Thoracic aorta (tissue), 2 donors: ENCODE results near the gene DIP2C. TPM values are rescaled to one million over a fixed set of nuclear protein-coding genes. Genes with fewer than 3 reads are reported as not detected.

Experiments
- ATAC-seq: fragments of 150-250 bp; one replicate; pipeline ENCODE4 v1.8.0; 2017; ENCODE audit warnings: low read depth; ENCODE audit not compliant: insufficient number of reproducible peaks, low FRiP score
- DNase-seq: peaks from one replicate; pipeline ENCODE4 v3.0.0-alpha.2; 2020; ENCODE audit warnings: low spot score
- H3K27ac ChIP-seq, 2 donors: fragments of 200-600 bp; sonication (generic); 1 replicate in 1 of 2; 2 replicates in 1 of 2; pipeline ENCODE4 v1.5.1; 2016; ENCODE audit warnings: mild to moderate bottlenecking in 2 of 2, moderate library complexity in 2 of 2
- H3K27me3 ChIP-seq: fragments of 200-600 bp; sonication (generic); replicated peaks from 2 replicates; pipeline ENCODE4 v1.6.0; 2016; ENCODE audit warnings: mild to moderate bottlenecking; ENCODE audit not compliant: insufficient read depth
- H3K36me3 ChIP-seq: fragments of 200-600 bp; sonication (generic); one replicate; pipeline ENCODE4 v1.5.1; 2016
- H3K4me1 ChIP-seq, 2 donors: fragments of 200-600 bp; sonication (generic); 1 replicate in 1 of 2; 2 replicates in 1 of 2; pipeline versions ENCODE4 v1.5.1 to v1.6.0; 2016; ENCODE audit warnings: low read depth in 2 of 2, mild to moderate bottlenecking in 1 of 2; ENCODE audit not compliant: control insufficient read depth in 1 of 2
- H3K4me3 ChIP-seq: fragments of 200-600 bp; sonication (generic); 2 replicates; pipeline ENCODE4 v1.5.1; 2016; ENCODE audit warnings: mild to moderate bottlenecking
- H3K9me3 ChIP-seq: fragments of 200-600 bp; sonication (generic); 2 replicates; pipeline ENCODE4 v1.5.1; 2016
- CTCF ChIP-seq: fragments of 200-600 bp; sonication (generic); IDR thresholded peaks from one replicate; pipeline ENCODE4 v1.5.1; 2019; ENCODE audit warnings: antibody characterized with exemption
- total RNA-seq, 2 donors: library from RNA; depleted of rRNA; stranded (reverse); fragments of >200 nt; gene quantifications; one replicate each; pipeline versions ENCODE4 v1.1.0 to v1.2.3, GENCODE V29; 2016

Gene DIP2C
- total RNA-seq, 2 donors from 2014 or later, result 36.8 to 44.0 TPM

- Histone ChIP-seq H3K36me3 (peaks cover 14% of the 10 kb centered on the region), H3K27ac (peak overlapping the region in 1 of 2 donors; percentile 6), H3K9me3 (no peaks in the 10 kb centered on the region), H3K4me3 (no peak overlapping the region), H3K4me1 (peaks cover 0 to 27% of the 10 kb centered on the region in 2 donors), H3K27me3 (no peaks in the 10 kb centered on the region)
- DNase-seq, result no peak
- no peak for ATAC-seq
- TF ChIP-seq CTCF, result no peak
Observed at GRCh38 chr10:287026-287709, 402.3 kb downstream of the DIP2C start.

GRCh38 chr10:285216-285615, 404.3 kb downstream of the DIP2C start:
- DNase-seq (no peak), ATAC-seq (no peak)
- Histone ChIP-seq H3K36me3 (peaks cover 14% of the 10 kb centered on the region), H3K4me1 (peaks cover 0 to 21% of the 10 kb centered on the region in 2 donors), H3K27me3 (no peaks in the 10 kb centered on the region), H3K4me3 (no peak overlapping the region), H3K27ac (no peak overlapping the region), H3K9me3 (no peaks in the 10 kb centered on the region)
- TF ChIP-seq CTCF, result no peak

GRCh38 chr10:283916-284356, 405.5 kb downstream of the DIP2C start:
- Histone ChIP-seq H3K9me3 (no peaks in the 10 kb centered on the region), H3K4me1 (peaks cover 0 to 21% of the 10 kb centered on the region in 2 donors), H3K4me3 (no peak overlapping the region), H3K27me3 (no peaks in the 10 kb centered on the region), H3K27ac (no peak overlapping the region), H3K36me3 (peaks cover 22% of the 10 kb centered on the region)
- no peak for TF ChIP-seq CTCF
- DNase-seq (no peak), ATAC-seq (no peak)

- DNase-seq (no peak), ATAC-seq (no peak)
- H3K9me3 ChIP-seq, result no peaks in the 10 kb centered on the region
- H3K36me3 ChIP-seq, result peaks cover 20% of the 10 kb centered on the region
- no peak overlapping the region for H3K4me3 ChIP-seq
- no peak overlapping the region for H3K27ac ChIP-seq
- TF ChIP-seq CTCF, result no peak
- H3K27me3 ChIP-seq, result no peaks in the 10 kb centered on the region
- H3K4me1 ChIP-seq, result peaks cover 0 to 21% of the 10 kb centered on the region in 2 donors
Observed at GRCh38 chr10:283140-283479, 406.4 kb downstream of the DIP2C start.

- TF ChIP-seq CTCF, result no peak
- H3K4me3 ChIP-seq, result no peak overlapping the region
- ATAC-seq, result no peak
- no peak overlapping the region for H3K27ac ChIP-seq
- H3K4me1 ChIP-seq, result peaks cover 0 to 18% of the 10 kb centered on the region in 2 donors
- peaks cover 25% of the 10 kb centered on the region for H3K36me3 ChIP-seq
- no peaks in the 10 kb centered on the region for H3K27me3 ChIP-seq
- H3K9me3 ChIP-seq, result no peaks in the 10 kb centered on the region
- DNase-seq, result no peak
Observed at GRCh38 chr10:282294-283139, 407.0 kb downstream of the DIP2C start.
